Measurements from ENCODE around the gene BTBD7. TPM values are rescaled to one million over a fixed set of nuclear protein-coding genes. Genes with fewer than 3 reads are reported as not detected.

Gene BTBD7
- total RNA-seq, 4 donors from 2014 or later = 37.4 to 53.1 (median 44.8) TPM

DNA sequence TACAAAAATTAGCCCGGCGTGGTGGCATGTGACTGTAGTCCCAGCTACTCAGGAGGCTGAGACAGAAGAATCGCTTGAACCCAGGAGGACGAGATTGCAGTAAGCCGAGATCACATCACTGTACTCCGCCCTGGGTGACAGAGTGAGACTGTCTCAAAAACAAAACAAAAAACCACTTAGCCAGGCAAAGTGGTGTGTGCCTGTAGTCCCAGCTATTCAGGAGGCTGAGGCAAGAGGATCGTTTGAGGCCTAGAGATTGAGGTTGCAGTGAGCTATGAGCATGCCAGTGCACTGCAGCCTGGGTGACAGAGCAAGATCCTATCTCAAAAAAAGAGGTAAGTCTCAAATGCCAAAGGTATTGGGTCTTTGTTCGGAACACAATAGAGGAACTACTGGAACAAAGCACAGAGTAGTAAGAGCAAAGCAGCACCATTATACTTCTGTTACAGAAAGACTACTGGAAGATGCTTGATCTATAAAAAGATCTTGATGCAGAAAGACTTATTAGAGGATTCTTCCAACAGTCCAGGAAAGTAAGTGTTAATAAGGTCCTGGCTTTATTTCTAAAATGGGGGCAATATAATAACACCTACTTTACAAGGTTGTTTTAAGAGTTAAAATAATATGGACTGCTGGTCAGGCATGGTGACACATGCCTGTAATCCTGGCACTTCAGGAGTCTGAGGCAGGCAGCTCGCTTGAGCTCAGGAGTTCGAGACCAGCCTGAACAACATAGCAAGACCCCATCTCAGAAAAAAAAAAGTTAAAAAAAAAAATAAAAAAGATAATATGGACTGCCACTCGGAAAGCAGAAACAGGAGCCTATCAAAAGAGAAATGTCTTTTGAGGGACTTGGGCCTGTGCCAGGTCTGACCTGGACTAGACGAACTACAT lies 29.9 kb downstream of the BTBD7 start:
- no peak for TF ChIP-seq EP300 (IDR thresholded peaks at IDR 0.05; ENCODE audit: low read depth)
- TF ChIP-seq POLR2AphosphoS5 (IDR thresholded peaks at IDR 0.05) = no peak
- TF ChIP-seq, protein P1, sequence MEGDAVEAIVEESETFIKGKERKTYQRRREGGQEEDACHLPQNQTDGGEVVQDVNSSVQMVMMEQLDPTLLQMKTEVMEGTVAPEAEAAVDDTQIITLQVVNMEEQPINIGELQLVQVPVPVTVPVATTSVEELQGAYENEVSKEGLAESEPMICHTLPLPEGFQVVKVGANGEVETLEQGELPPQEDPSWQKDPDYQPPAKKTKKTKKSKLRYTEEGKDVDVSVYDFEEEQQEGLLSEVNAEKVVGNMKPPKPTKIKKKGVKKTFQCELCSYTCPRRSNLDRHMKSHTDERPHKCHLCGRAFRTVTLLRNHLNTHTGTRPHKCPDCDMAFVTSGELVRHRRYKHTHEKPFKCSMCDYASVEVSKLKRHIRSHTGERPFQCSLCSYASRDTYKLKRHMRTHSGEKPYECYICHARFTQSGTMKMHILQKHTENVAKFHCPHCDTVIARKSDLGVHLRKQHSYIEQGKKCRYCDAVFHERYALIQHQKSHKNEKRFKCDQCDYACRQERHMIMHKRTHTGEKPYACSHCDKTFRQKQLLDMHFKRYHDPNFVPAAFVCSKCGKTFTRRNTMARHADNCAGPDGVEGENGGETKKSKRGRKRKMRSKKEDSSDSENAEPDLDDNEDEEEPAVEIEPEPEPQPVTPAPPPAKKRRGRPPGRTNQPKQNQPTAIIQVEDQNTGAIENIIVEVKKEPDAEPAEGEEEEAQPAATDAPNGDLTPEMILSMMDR (IDR thresholded peaks at IDR 0.05) = no peak
- TF ChIP-seq POLR2A (IDR thresholded peaks at IDR 0.05) = no peak
- Histone ChIP-seq H3K27ac (no peak overlapping the region), H3K4me3 (no peak overlapping the region), H3K27me3 (no peaks in the 10 kb centered on the region), H3K9me3 (no peaks in the 10 kb centered on the region), H3K4me1 (peaks cover 0 to 56% (median 16%) of the 10 kb centered on the region in 4 donors), H3K36me3 (no peaks in the 10 kb centered on the region)
- 87 to 91% methylated on average over 6 to 12 of the region's 12 CpGs for WGBS, 2 donors (ENCODE audit: low coverage in 1 of 2)
- in situ Hi-C loops (cut with MboI; ENCODE audit: low pct_ligation_motif_present in 1 of 4, low pct_unique_long_range_greater_than_20kb in 1 of 4, low sequenced_read_pairs in 3 of 4) = no loop called here
- no peak for DNase-seq
- intact Hi-C loops (cut with DNase I; ENCODE audit: low total_unique reads) = no loop called here

DNA sequence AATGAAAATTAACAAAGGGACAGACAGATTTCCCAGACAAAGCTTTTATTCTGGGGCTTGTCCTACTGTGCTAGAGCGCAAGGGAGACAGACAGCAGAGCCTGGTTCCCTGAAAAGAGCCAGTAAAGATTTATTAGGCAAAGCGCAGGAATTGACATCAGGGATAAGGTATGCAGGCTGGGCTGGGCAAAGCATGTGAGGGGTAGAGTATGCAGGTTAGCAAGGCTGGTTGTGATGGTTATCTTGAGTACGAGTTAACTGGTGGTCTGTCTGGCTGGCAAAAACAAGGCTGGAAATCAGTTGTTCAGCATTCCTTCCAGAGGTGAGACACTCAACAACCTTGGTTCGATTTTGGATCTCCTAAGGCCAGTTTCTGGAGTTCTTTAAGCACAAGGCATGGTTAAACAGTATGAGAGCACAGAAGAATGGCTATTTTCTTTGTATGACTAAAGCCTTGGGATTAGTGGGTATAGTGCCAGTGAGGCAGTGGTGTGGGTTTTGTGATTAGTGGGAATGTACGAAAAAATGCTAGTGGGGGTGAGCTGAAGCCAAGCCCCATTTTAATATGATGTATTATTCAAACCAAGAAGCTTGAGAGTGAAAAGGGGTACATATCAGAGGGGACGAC lies 30.9 kb downstream of the BTBD7 start:
- Histone ChIP-seq H3K27me3 (no peaks in the 10 kb centered on the region), H3K27ac (no peak overlapping the region), H3K4me1 (peaks cover 0 to 56% (median 14%) of the 10 kb centered on the region in 4 donors), H3K4me3 (no peak overlapping the region), H3K36me3 (no peaks in the 10 kb centered on the region), H3K9me3 (no peaks in the 10 kb centered on the region)
- in situ Hi-C loops (cut with MboI; ENCODE audit: low pct_ligation_motif_present in 1 of 4, low pct_unique_long_range_greater_than_20kb in 1 of 4, low sequenced_read_pairs in 3 of 4) = no loop called here
- 79 to 88% methylated on average over 2 to 6 of the region's 6 CpGs for WGBS, 2 donors (ENCODE audit: low coverage in 1 of 2)
- intact Hi-C loops (cut with DNase I; ENCODE audit: low total_unique reads) = no loop called here
- no peak for DNase-seq
- TF ChIP-seq, protein P1 (IDR thresholded peaks at IDR 0.05) = no peak
- TF ChIP-seq POLR2AphosphoS5 (IDR thresholded peaks at IDR 0.05) = no peak
- no peak for TF ChIP-seq EP300 (IDR thresholded peaks at IDR 0.05; ENCODE audit: low read depth)

- no peak for DNase-seq
- no peak overlapping the region for H3K27ac ChIP-seq
- TF ChIP-seq POLR2A (IDR thresholded peaks at IDR 0.05) (no peak), POLR2AphosphoS5 (IDR thresholded peaks at IDR 0.05) (no peak), EP300 (IDR thresholded peaks at IDR 0.05; ENCODE audit: low read depth) (no peak)
- TF ChIP-seq, protein P1 (IDR thresholded peaks at IDR 0.05) = no peak
These were observed 33.0 kb downstream of the BTBD7 start for GRCh38 chr14:93299866-93300265.

DNA sequence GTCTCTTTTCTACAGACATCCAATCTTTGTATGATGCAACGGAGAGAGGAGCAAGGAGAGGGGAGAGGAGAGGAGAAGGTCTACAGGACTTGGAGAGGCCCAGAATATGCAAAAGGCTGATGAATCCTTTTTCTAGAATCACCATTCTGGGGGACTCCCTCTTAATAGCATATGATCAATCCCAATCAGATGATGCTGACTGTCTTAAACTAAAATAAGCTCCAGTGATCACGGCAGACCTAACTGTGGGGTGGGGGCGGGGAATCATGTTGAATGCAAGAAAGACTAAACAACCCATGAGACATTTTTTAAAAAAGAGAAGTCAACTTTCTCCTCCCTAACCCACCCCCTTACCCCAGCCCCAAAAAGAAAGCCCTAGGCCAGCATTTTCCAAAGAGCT lies 33.4 kb downstream of the BTBD7 start:
- in situ Hi-C loops (cut with MboI; ENCODE audit: low pct_ligation_motif_present in 1 of 4, low pct_unique_long_range_greater_than_20kb in 1 of 4, low sequenced_read_pairs in 3 of 4) (no loop called here), intact Hi-C loops (cut with DNase I; ENCODE audit: low total_unique reads) (no loop called here)
- H3K36me3 ChIP-seq = peaks cover 0 to 4% (median under 1%) of the 10 kb centered on the region in 4 donors
- no peak overlapping the region for H3K4me3 ChIP-seq
- no peaks in the 10 kb centered on the region for H3K9me3 ChIP-seq
- peaks cover 0 to 41% (median 6%) of the 10 kb centered on the region in 4 donors for H3K4me1 ChIP-seq
- no peak for DNase-seq
- H3K27ac ChIP-seq = no peak overlapping the region
- no peaks in the 10 kb centered on the region for H3K27me3 ChIP-seq
- TF ChIP-seq POLR2AphosphoS5 (IDR thresholded peaks at IDR 0.05) (no peak), POLR2A (IDR thresholded peaks at IDR 0.05) (no peak), EP300 (IDR thresholded peaks at IDR 0.05; ENCODE audit: low read depth) (no peak)
- TF ChIP-seq, protein P1 (IDR thresholded peaks at IDR 0.05) = no peak
- 81 to 86% methylated on average over 3 of the region's 3 CpGs for whole genome bisulfite sequencing, 2 donors (ENCODE audit: low coverage in 1 of 2)

More at GRCh38 chr14:93299866-93300265, 33.0 kb downstream of the BTBD7 start:
- Histone ChIP-seq H3K9me3 (no peaks in the 10 kb centered on the region), H3K36me3 (no peaks in the 10 kb centered on the region), H3K27me3 (no peaks in the 10 kb centered on the region), H3K4me3 (no peak overlapping the region), H3K4me1 (peaks cover 0 to 45% (median 6%) of the 10 kb centered on the region in 4 donors)
- in situ Hi-C loops (cut with MboI; ENCODE audit: low pct_ligation_motif_present in 1 of 4, low pct_unique_long_range_greater_than_20kb in 1 of 4, low sequenced_read_pairs in 3 of 4) (no loop called here), intact Hi-C loops (cut with DNase I; ENCODE audit: low total_unique reads) (no loop called here)
- WGBS, 2 donors (ENCODE audit: low coverage in 1 of 2) = 63 to 79% methylated on average over 6 of the region's 6 CpGs
